Astrocyte of the spinal cord (primary cell): ENCODE measurements around the gene RILP.

Experiments
- DNase-seq: peaks from one replicate; pipeline ENCODE4 v3.0.0; 2011; ENCODE audit warnings: low read depth, low spot score
- H3K4me3 ChIP-seq: 2 replicates; pipeline ENCODE4 v1.5.1; 2011; ENCODE audit warnings: low read depth, mild to moderate bottlenecking, low read length, moderate library complexity
- in situ Hi-C: cut with HindIII; loops from 2 replicates; pipeline ENCODE4 v1.10.0; 2017; ENCODE audit warnings: low sequenced_read_pairs
- TF ChIP-seq, protein P1 (sequence below): IDR thresholded peaks from 2 replicates; pipeline ENCODE4 v1.5.1; 2012; ENCODE audit warnings: low read depth, mild to moderate bottlenecking, low read length, inconsistent platforms

The RILP gene

DNA sequence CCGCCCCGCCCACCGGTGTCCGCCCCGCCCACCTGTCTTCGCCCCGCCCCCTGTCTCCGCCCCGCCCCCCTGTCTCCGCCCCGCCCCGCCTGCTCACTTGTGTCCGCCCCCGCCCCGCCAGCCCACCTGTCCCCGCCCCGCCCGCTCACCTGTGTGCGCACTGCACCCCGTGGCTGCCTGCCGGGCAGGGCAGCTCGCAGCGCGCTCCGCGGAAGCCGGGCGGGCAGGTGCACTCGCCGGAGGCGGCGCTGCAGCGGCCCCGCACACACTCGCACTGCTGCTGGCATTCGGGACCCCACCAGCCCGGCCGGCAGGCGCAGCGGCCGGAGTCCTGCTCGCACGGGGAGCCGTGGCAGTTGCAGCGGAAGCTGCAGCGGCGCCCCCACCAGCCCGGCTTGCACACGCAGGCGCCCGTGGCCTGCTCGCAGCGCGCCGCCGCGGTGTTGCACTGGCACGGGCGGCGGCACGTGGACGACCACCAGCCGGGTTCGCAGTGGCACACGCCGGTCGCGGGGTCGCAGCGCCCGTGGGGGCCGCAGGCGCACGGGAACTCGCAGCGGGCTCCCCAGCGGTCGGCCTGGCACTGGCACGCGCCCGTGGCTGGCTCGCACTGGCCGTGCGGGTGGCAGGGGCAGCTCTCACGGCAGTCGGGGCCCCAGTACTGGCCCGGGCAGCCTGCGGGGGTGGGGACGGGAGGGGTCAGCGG lies 6.2 kb downstream of the RILP start:
- in situ Hi-C loops: no loop called here
- peak overlapping the region; percentile 15 for H3K4me3 ChIP-seq
- TF ChIP-seq, protein P1, sequence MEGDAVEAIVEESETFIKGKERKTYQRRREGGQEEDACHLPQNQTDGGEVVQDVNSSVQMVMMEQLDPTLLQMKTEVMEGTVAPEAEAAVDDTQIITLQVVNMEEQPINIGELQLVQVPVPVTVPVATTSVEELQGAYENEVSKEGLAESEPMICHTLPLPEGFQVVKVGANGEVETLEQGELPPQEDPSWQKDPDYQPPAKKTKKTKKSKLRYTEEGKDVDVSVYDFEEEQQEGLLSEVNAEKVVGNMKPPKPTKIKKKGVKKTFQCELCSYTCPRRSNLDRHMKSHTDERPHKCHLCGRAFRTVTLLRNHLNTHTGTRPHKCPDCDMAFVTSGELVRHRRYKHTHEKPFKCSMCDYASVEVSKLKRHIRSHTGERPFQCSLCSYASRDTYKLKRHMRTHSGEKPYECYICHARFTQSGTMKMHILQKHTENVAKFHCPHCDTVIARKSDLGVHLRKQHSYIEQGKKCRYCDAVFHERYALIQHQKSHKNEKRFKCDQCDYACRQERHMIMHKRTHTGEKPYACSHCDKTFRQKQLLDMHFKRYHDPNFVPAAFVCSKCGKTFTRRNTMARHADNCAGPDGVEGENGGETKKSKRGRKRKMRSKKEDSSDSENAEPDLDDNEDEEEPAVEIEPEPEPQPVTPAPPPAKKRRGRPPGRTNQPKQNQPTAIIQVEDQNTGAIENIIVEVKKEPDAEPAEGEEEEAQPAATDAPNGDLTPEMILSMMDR: peak; percentile 26
- DNase-seq: no peak

DNA sequence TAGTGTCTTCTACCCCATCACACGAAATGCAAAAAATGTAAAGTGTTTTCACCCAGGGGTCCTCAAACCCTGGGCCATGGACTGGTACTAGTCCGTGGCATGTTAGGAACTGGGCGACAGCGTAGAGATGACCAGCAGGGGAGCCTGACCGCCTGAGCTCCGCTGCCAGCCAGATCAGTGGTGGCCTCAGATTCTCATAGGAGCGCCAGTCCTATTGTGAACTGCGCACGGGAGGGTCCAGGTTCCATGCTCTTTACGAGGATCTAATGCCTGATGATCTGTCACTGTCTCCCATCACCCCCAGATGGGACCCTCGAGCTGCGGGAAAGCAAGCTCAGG lies 8.6 kb downstream of the RILP start:
- in situ Hi-C loops: no loop called here
- TF ChIP-seq, protein P1: no peak

DNA sequence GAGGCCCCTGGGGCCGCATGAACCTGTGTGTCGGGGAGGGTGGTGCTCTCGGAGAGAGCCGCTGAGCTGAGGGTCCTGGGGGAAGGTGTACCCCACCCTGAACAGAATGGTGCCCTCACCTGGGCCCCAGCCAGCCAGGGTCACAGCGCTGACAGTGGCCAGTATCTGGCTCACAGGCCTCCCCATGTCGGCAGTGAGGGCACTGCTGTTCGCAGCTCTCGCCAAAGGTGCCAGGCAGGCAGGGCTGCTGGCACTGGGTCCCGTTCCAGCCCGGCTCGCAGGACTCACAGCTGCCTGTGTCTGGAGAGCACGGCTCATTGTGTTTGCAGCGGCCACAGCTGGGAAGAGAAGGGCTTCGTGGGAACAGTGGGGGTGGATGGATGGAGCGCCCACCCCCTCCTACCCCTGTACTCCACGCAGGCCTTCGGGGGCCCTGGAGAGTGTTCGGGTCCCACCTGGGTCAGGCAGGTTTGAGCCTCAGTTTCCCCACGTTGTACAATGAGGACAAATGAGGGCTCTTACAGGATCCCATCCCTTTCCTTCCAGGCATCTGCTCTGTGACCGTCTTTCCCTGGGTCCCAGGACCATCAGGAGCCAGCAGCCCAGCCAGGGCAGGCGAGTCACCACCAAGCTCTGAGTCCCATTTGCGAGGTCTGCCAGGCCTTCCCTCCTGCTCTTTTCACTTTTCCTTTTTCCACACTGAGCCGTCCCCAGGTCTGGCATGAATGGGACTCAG lies 9.2 kb downstream of the RILP start:
- no peak overlapping the region for H3K4me3 ChIP-seq
- TF ChIP-seq, protein P1: no peak
- in situ Hi-C loops: no loop called here

More for the DNA sequence above, 8.6 kb downstream of the RILP start:
- no peak for DNase-seq
- H3K4me3 ChIP-seq: no peak overlapping the region

DNA sequence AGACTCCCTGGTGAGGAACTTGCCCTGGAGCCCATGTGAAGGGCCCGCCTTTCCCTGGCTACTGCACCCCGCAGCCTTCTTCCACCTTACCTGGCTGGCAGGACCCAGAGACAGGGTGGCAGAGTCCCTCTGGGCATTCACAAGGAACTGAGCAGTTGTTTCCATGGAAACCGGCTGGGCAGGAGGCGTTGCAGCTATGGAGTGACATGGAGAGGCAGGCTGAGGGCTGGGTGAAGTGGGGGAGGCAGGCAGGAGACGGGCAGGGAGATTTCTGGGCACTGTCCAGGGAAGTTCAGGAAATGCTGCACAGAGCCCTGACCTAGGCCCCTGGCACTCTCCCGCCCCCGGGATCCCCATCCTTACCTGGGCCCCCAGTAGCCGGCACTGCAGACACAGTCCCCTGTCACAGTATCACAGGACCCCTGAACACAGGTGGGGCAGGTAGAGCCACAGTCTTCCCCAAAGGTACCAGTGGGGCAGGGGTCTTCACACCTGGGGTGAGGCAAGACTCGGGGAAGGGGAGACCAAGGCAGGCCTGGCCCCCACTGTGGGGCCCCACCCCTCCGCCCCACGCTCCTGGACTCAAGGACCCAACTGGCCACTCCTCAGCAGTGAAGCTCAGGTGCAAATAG lies 10.0 kb downstream of the RILP start:
- no peak overlapping the region for H3K4me3 ChIP-seq
- TF ChIP-seq, protein P1: no peak
- no peak for DNase-seq
- in situ Hi-C loops: no loop called here

More for the DNA sequence above, 9.2 kb downstream of the RILP start:
- DNase-seq: no peak

DNA sequence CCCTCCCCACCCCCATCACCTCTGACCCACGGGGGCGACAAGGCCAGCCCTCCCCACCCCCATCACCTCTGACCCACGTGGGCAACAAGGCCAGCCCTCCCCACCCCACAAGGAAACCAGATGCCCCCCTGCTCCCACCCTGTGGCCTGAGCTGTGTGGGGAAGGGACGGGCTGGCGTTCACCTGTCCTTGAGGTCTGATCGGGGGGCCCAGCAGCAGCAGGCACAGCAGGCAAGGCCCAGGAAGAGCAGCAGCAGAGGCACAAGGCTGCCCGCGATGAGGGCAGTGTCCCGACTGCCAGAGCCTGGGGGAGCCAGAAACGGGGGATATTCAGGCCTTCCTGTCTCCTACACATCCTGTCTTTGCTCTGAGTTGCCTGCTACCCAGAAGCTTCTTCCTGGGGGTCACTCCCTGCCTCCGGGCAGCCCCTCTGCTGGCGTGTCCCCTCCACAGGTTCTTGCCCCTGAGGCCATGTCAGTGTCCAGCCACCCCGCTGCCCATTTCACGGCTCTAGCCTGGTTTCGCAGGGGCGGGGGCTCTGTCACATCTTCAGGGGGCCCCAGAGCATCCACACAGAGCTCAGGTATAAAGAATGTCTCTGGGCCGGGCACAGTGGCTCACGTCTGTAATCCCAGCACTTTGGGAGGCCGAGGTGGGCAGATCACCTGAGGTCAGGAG lies 10.9 kb downstream of the RILP start:
- in situ Hi-C loops: no loop called here
- no peak overlapping the region for H3K4me3 ChIP-seq
- DNase-seq: no peak
- TF ChIP-seq, protein P1: no peak

DNA sequence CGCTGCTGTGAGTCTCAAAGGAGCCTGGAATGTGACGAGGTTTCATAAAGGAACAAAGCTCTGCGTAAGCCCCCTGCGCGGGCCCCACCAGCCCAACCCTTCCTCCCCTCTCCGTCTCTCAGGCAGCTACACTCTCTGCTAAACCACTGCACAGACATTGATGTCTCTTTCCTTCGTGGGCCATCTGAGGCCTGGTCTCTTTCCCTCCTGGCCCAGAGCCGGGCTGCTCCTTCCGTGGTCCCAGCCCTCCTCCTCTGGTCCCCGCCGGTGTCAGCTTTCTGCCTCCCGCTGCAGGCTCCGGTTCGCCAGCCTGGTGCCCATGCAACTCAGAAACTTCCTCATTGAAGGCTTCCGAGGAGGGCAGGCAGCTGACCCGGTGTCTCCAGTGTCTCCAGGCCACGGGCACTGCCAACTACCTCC lies 11.5 kb downstream of the RILP start:
- in situ Hi-C loops: no loop called here
- DNase-seq: no peak
- no peak overlapping the region for H3K4me3 ChIP-seq
- TF ChIP-seq, protein P1: no peak
